Gastrocnemius medialis (tissue), 4 donors: ENCODE data around the gene LPCAT1.

Experiments
- CTCF ChIP-seq, 5 experiments: fragments of 450-650 bp in 3 of 5; fragments of 200-600 bp in 2 of 5; sonication (generic) in 2 of 5; IDR thresholded peaks in 4 of 5; conservative IDR thresholded peaks in 1 of 5; 1 replicate in 4 of 5; 2 replicates in 1 of 5; pipeline ENCODE4 v1.5.1; 2016 to 2019; ENCODE audit warnings: antibody characterized with exemption in 5 of 5, mild to moderate bottlenecking in 3 of 5, moderate library complexity in 3 of 5
- POLR2A ChIP-seq, 2 donors: fragments of 450-650 bp; IDR thresholded peaks; one replicate each; pipeline ENCODE4 v1.6.1; 2017; ENCODE audit warnings: antibody characterized with exemption in 2 of 2, mild to moderate bottlenecking in 2 of 2, moderate library complexity in 2 of 2

- TF ChIP-seq CTCF (IDR thresholded peaks at IDR 0.05 in 4 of 5, conservative IDR thresholded peaks at IDR 0.05 in 1 of 5): no peak
- TF ChIP-seq POLR2A (IDR thresholded peaks at IDR 0.05): no peak
Observed at GRCh38 chr5:1554410-1554967, 30.7 kb upstream of the LPCAT1 start.
